ENCODE measurements around the gene TRIM24.

DNA sequence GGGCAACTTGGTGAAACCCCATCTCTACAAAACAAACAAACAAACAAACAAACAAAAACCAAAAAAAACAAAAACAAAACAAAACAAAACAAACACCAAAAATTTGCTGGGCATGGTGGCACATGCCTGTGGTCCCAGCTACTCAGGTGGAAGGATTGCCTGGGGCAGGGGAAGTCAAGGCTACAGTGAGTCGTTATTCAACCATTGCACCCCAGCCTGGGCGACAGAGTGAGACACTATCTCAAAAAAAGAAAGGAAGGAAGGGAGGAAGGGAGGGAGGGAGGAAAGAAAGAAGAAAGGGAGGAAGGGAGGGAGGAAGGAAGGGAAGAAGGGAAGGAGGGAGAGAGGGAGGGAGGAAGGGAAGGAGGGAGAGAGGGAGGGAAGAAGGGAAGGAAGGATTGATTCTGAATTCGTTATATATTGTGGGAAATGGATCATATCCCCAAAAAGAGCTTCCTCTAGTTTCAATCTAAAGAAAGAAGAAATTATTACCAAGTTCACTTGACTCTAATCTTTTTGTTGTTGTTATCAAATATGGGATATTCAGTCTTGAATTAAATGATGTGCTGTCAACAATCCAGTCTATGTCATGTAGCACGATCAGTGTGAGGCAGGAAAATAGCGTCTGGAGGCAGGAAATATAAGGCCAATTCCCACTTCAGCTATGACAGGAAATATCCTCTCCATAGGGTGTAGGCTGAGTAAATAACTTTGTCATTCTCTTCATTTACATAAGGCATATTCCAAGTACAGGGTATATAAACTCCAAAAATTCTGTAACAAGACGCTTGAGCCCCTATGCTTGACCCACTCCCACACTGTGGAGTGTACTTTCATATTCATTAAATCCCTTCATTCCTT lies 26.2 kb upstream of the TRIM24 start:
- TF ChIP-seq POLR2A (IDR thresholded peaks at IDR 0.05) = no peak
- TF ChIP-seq, protein P1, sequence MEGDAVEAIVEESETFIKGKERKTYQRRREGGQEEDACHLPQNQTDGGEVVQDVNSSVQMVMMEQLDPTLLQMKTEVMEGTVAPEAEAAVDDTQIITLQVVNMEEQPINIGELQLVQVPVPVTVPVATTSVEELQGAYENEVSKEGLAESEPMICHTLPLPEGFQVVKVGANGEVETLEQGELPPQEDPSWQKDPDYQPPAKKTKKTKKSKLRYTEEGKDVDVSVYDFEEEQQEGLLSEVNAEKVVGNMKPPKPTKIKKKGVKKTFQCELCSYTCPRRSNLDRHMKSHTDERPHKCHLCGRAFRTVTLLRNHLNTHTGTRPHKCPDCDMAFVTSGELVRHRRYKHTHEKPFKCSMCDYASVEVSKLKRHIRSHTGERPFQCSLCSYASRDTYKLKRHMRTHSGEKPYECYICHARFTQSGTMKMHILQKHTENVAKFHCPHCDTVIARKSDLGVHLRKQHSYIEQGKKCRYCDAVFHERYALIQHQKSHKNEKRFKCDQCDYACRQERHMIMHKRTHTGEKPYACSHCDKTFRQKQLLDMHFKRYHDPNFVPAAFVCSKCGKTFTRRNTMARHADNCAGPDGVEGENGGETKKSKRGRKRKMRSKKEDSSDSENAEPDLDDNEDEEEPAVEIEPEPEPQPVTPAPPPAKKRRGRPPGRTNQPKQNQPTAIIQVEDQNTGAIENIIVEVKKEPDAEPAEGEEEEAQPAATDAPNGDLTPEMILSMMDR (IDR thresholded peaks at IDR 0.05) = no peak
- no peak for TF ChIP-seq EP300 (IDR thresholded peaks at IDR 0.05)
- TF ChIP-seq POLR2AphosphoS5 (IDR thresholded peaks at IDR 0.05) = no peak
